HepG2 (cell line): ENCODE measurements around the gene ARHGEF39. TPM values are rescaled to one million over a fixed set of nuclear protein-coding genes. Genes with fewer than 3 reads are reported as not detected.

Source experiments
- ATAC-seq: fragments of 200-7000 bp; cut with Tn5 transposase; 3 replicates; pipeline ENCODE4 v1.9.1; 2020; ENCODE audit warnings: mild to moderate bottlenecking, moderate library complexity
- BruUV-seq: library from RNA; stranded (reverse); fragments of 400-500 nt; replicated peaks from 2 replicates; lab custom pipeline; 2021; lab: Mats Ljungman, UMichigan
- CTCF ChIA-PET: fragments of 300-600 bp; formaldehyde crosslinking; extraction: SDS; loops from one replicate; lab custom pipeline; 2021; ENCODE audit warnings: low total read pairs, inconsistent platforms, low intra/inter-chr PET ratio; lab: Yijun Ruan, JAX
- POLR2A ChIA-PET: fragments of 350-600 bp; sonication (Branson Sonifier 250); formaldehyde crosslinking; loops from one replicate; lab custom pipeline; 2020; ENCODE audit warnings: antibody characterized with exemption, inconsistent platforms; lab: Yijun Ruan, JAX
- DNase-seq: peaks from one replicate; pipeline ENCODE4 v3.0.0-alpha.2; 2015; ENCODE audit warnings: low spot score
- FAIRE-seq: peaks from 3 replicates; lab custom pipeline; 2011; peaks lifted over from hg19 to GRCh38; lab: Jason Lieb, UNC
- H2AFZ ChIP-seq: one replicate; pipeline ENCODE4 v1.6.1; 2011; ENCODE audit warnings: low read length, inconsistent platforms
- H3K27ac ChIP-seq: fragments of 300-600 bp; 3 replicates; pipeline ENCODE4 v1.8.0; 2011; ENCODE audit warnings: mixed run types, mild to moderate bottlenecking, mixed read lengths, low read length, inconsistent platforms; ENCODE audit not compliant: insufficient read depth; ENCODE audit errors: extremely low read length
- H3K27me3 ChIP-seq, 2 experiments: fragments of 200-600 bp in 1 of 2; 2 replicates in 1 of 2; 3 replicates in 1 of 2; pipeline versions ENCODE4 v1.6.0 to v1.8.0; 2011; ENCODE audit warnings: low read length in 2 of 2, mild to moderate bottlenecking in 2 of 2, moderate library complexity in 2 of 2, inconsistent platforms in 1 of 2; ENCODE audit not compliant: insufficient read depth in 2 of 2, control insufficient read depth in 1 of 2
- H3K36me3 ChIP-seq, 2 experiments: fragments of 200-600 bp in 1 of 2; replicated peaks in 1 of 2; 2 replicates in 1 of 2; 3 replicates in 1 of 2; pipeline versions ENCODE4 v1.5.1 to v1.8.0; 2011; ENCODE audit warnings: low read length in 2 of 2, inconsistent platforms in 1 of 2; ENCODE audit not compliant: insufficient read depth in 2 of 2, control insufficient read depth in 1 of 2
- H3K4me1 ChIP-seq: 2 replicates; pipeline ENCODE4 v1.5.1; 2012; ENCODE audit warnings: low read length, inconsistent platforms; ENCODE audit not compliant: insufficient read depth
- H3K4me2 ChIP-seq: 2 replicates; pipeline ENCODE4 v1.6.0; 2011; ENCODE audit warnings: low read depth, low read length, inconsistent platforms
- H3K4me3 ChIP-seq, 3 experiments: fragments of 200-600 bp in 1 of 3; sonication (generic), shearing (Covaris generic) in 1 of 3; replicated peaks in 1 of 3; 2 replicates each; pipeline ENCODE4 v1.5.1; 2011 to 2016; ENCODE audit warnings: low read length in 3 of 3, inconsistent platforms in 2 of 3, low read depth in 2 of 3, mild to moderate bottlenecking in 2 of 3, control low read depth in 1 of 3, mixed read lengths in 1 of 3; ENCODE audit not compliant: insufficient read depth in 1 of 3
- H3K79me2 ChIP-seq: one replicate; pipeline ENCODE4 v1.6.1; 2011; ENCODE audit warnings: low read length, inconsistent platforms; ENCODE audit not compliant: insufficient read depth
- H3K9ac ChIP-seq: 2 replicates; pipeline ENCODE4 v1.6.0; 2011; ENCODE audit warnings: mild to moderate bottlenecking, low read depth, low read length, inconsistent platforms; ENCODE audit not compliant: insufficient read depth
- H3K9me3 ChIP-seq: 2 replicates; pipeline ENCODE4 v1.5.1; 2012; ENCODE audit warnings: mild to moderate bottlenecking, low read length
- H4K20me1 ChIP-seq: 2 replicates; pipeline ENCODE4 v1.6.0; 2011; ENCODE audit warnings: inconsistent platforms, mild to moderate bottlenecking, low read length, moderate library complexity; ENCODE audit not compliant: insufficient read depth
- FIP1L1 ChIP-seq: fragments of 200-400 bp; formaldehyde crosslinking; IDR thresholded peaks from 2 replicates; pipeline ENCODE4 v1.6.1; 2018; ENCODE audit warnings: low read depth, mild to moderate bottlenecking, low read length, moderate library complexity, borderline replicate concordance; ENCODE audit not compliant: insufficient read depth
- GRHL1 ChIP-seq: sonication (generic); formaldehyde crosslinking; conservative IDR thresholded peaks from 2 replicates; pipeline ENCODE4 v1.8.0; 2022; ENCODE audit warnings: missing genetic modification reagents
- KAT2B ChIP-seq: fragments of 150-350 bp; IDR thresholded peaks from 2 replicates; pipeline ENCODE4 v1.6.1; 2014; ENCODE audit warnings: low read depth, low read length, borderline replicate concordance
- LBX2 ChIP-seq: sonication (generic); formaldehyde crosslinking; IDR thresholded peaks from 2 replicates; pipeline ENCODE4 v1.5.0; 2020; ENCODE audit warnings: missing genetic modification reagents, mild to moderate bottlenecking, borderline replicate concordance
- REL ChIP-seq: sonication (generic); formaldehyde crosslinking; conservative IDR thresholded peaks from 2 replicates; pipeline ENCODE4 v1.8.0; 2022; ENCODE audit warnings: mild to moderate bottlenecking, missing genetic modification reagents, moderate library complexity
- ZBTB44 ChIP-seq: sonication (generic); formaldehyde crosslinking; IDR thresholded peaks from 2 replicates; pipeline ENCODE4 v1.4.0; 2020; ENCODE audit warnings: missing genetic modification reagents
- ZNF674 ChIP-seq: sonication (generic); formaldehyde crosslinking; IDR thresholded peaks from 2 replicates; pipeline ENCODE4 v1.5.0; 2020; ENCODE audit warnings: low read depth, mild to moderate bottlenecking, missing genetic modification reagents
- ZNF724P ChIP-seq: sonication (generic); formaldehyde crosslinking; IDR thresholded peaks from 2 replicates; pipeline ENCODE4 v1.8.0; 2022; ENCODE audit warnings: missing genetic modification reagents, borderline replicate concordance
- ZSCAN22 ChIP-seq: sonication (generic); formaldehyde crosslinking; IDR thresholded peaks from 2 replicates; pipeline ENCODE4 v1.4.0; 2020; ENCODE audit warnings: mild to moderate bottlenecking, missing genetic modification reagents
- WGBS: methylation state at CpG from one replicate; pipeline ENCODE4 v1.1.6; 2017; ENCODE audit warnings: low lambda C conversion rate; 5-methylcytosine and 5-hydroxymethylcytosine counted together
- in situ Hi-C: cut with HindIII; loops from 2 replicates; pipeline ENCODE4 v1.10.0; 2017; ENCODE audit warnings: low pct_unique_long_range_greater_than_20kb; ENCODE audit not compliant: extremely low pct_ligation_motif_present
- intact Hi-C: fragments of 100-400 bp; cut with micrococcal nuclease; formaldehyde crosslinking; loops from one replicate; pipeline ENCODE4 v1.10.0; 2022; ENCODE audit not compliant: unreplicated experiment
- polyA plus RNA-seq, 8 experiments: library from polyadenylated mRNA; depleted of rRNA in 3 of 8; stranded (reverse) in 7 of 8; unstranded in 1 of 8; fragments of >200 nt; fragmentation: Illumina TruSeq in 4 of 8; extraction: Trizol in 4 of 8; gene quantifications; 2 replicates each; pipeline versions ENCODE4 v1.2.1 to v1.2.3, GENCODE V29; 2011 to 2016; ENCODE audit warnings: low read depth in 4 of 8, missing spikeins in 1 of 8, mixed read lengths in 1 of 8; ENCODE audit not compliant: insufficient read depth in 1 of 8
- total RNA-seq, 5 experiments: library from RNA; depleted of rRNA; stranded (reverse); fragments of >200 nt; fragmentation: Illumina TruSeq; extraction: Trizol; gene quantifications; 2 replicates each; pipeline ENCODE4 v1.2.3, GENCODE V29; 2016; ENCODE audit warnings: low read depth in 1 of 5

The ARHGEF39 gene
- total and polyA plus RNA-seq, 2 of the 13 experiments (the other 11 are each of a cell fraction or from before 2014, with no cell fraction given), result 11.2 to 12.3 TPM

- DNase-seq (no peak), FAIRE-seq (no peak), ATAC-seq (no peak)
- H4K20me1 ChIP-seq, result no peaks in the 10 kb centered on the region
- ChIA-PET CTCF (no interaction called here), POLR2A (no interaction called here)
- no peak overlapping the region for H3K27ac ChIP-seq
- no peak overlapping the region for H3K4me3 ChIP-seq
- no TSS peak for BruUV-seq
- H3K9ac ChIP-seq, result no peak overlapping the region
- H3K27me3 ChIP-seq, result no peaks in the 10 kb centered on the region
- no peak overlapping the region for H3K4me2 ChIP-seq
- WGBS, result 97% methylated on average over 3 of the region's 3 CpGs
- no peak overlapping the region for H2AFZ ChIP-seq
- peaks cover 10% of the 10 kb centered on the region for H3K79me2 ChIP-seq
- in situ Hi-C loops, result loop anchor here (5.0 kb wide), 1 partner anchor 59 kb away; no protein-coding TSS in a partner anchor
- H3K9me3 ChIP-seq, result no peaks in the 10 kb centered on the region
- peaks cover 2 to 4% of the 10 kb centered on the region in 2 experiments; a peak in 2 of 5 replicates for H3K36me3 ChIP-seq
- intact Hi-C loops, result no loop called here
- TF ChIP-seq GRHL1 (CRISPR knock-in tag), result no peak
- TF ChIP-seq, all 625 proteins: peak for 0
- peaks cover 77% of the 10 kb centered on the region for H3K4me1 ChIP-seq
Measured at GRCh38 chr9:35667939-35668338, 2.9 kb upstream of the ARHGEF39 start.

- Histone ChIP-seq H3K9ac (no peak overlapping the region), H3K4me3 (no peak overlapping the region), H3K9me3 (no peaks in the 10 kb centered on the region), H3K4me2 (no peak overlapping the region), H3K27me3 (no peaks in the 10 kb centered on the region), H3K4me1 (peaks cover 79% of the 10 kb centered on the region), H3K36me3 (peaks cover 2 to 4% of the 10 kb centered on the region in 2 experiments; a peak in 2 of 5 replicates), H3K27ac (no peak overlapping the region), H2AFZ (no peak overlapping the region), H3K79me2 (peaks cover 10% of the 10 kb centered on the region), H4K20me1 (no peaks in the 10 kb centered on the region)
- no peak for TF ChIP-seq ZBTB44
- no peak for TF ChIP-seq ZNF674 (CRISPR knock-in tag)
- no peak for TF ChIP-seq FIP1L1
- TF ChIP-seq LBX2 (CRISPR knock-in tag), result no peak
- no peak for TF ChIP-seq ZSCAN22
- TF ChIP-seq KAT2B, result no peak
- TF ChIP-seq REL (CRISPR knock-in tag), result no peak
- no peak for TF ChIP-seq ZNF724P
- BruUV-seq, result no TSS peak
- intact Hi-C loops (no loop called here), in situ Hi-C loops (loop anchor here (5.0 kb wide), 1 partner anchor 61 kb away; no protein-coding TSS in a partner anchor)
- WGBS, result 89% methylated on average over 5 of the region's 5 CpGs
- POLR2A ChIA-PET, result no interaction called here
- FAIRE-seq, result no peak
- no peak for DNase-seq
- CTCF ChIA-PET, result no interaction called here
- ATAC-seq, result no peak
Measured at GRCh38 chr9:35666549-35666948, 1.6 kb upstream of the ARHGEF39 start.
